DOHH2 (cell line): ENCODE measurements around the gene C1orf53.

Experiments used
- H3F3A ChIP-seq: fragments of 200-600 bp; sonication (generic), shearing (Covaris generic); 2 replicates; pipeline ENCODE4 v1.6.0; 2016; ENCODE audit warnings: antibody characterized with exemption, mild to moderate bottlenecking; ENCODE audit not compliant: control insufficient read depth, insufficient read depth
- H3K27ac ChIP-seq: fragments of 200-600 bp; sonication (generic); 2 replicates; pipeline ENCODE4 v1.5.1; 2014; ENCODE audit warnings: low read depth, mild to moderate bottlenecking, low read length, moderate library complexity
- H3K27me3 ChIP-seq: fragments of 200-600 bp; sonication (generic); 2 replicates; pipeline ENCODE4 v1.6.1; 2014; ENCODE audit warnings: mild to moderate bottlenecking, low read length, mixed read lengths; ENCODE audit not compliant: control insufficient read depth
- H3K36me3 ChIP-seq: fragments of 200-600 bp; sonication (generic); 2 replicates; pipeline ENCODE4 v1.6.1; 2014; ENCODE audit warnings: mild to moderate bottlenecking, low read length, moderate library complexity, mixed read lengths; ENCODE audit not compliant: control insufficient read depth
- H3K4me1 ChIP-seq: fragments of 200-600 bp; sonication (generic); 2 replicates; pipeline ENCODE4 v1.6.1; 2014; ENCODE audit warnings: mild to moderate bottlenecking, low read length, mixed read lengths; ENCODE audit not compliant: control insufficient read depth
- H3K4me2 ChIP-seq: fragments of 200-600 bp; sonication (generic); 2 replicates; pipeline ENCODE4 v1.6.0; 2014; ENCODE audit warnings: mild to moderate bottlenecking, low read length, moderate library complexity
- H3K4me3 ChIP-seq: fragments of 200-600 bp; sonication (generic); 2 replicates; pipeline ENCODE4 v1.5.1; 2014; ENCODE audit warnings: mild to moderate bottlenecking, low read length, mixed read lengths
- H3K79me2 ChIP-seq: fragments of 200-600 bp; sonication (generic); 2 replicates; pipeline ENCODE4 v1.6.1; 2014; ENCODE audit warnings: mild to moderate bottlenecking, low read length, mixed read lengths; ENCODE audit not compliant: control insufficient read depth
- H3K9me2 ChIP-seq: fragments of 200-600 bp; sonication (generic); replicated peaks from 2 replicates; pipeline ENCODE4 v1.6.1; 2014; ENCODE audit warnings: mild to moderate bottlenecking, low read length, mixed read lengths; ENCODE audit not compliant: control insufficient read depth
- H3K9me3 ChIP-seq: fragments of 200-600 bp; sonication (generic); 2 replicates; pipeline ENCODE4 v1.6.1; 2014; ENCODE audit warnings: antibody characterized with exemption, low read length, mixed read lengths; ENCODE audit not compliant: control insufficient read depth, insufficient read depth
- H4K20me1 ChIP-seq: fragments of 200-600 bp; sonication (generic); 2 replicates; pipeline ENCODE4 v1.6.0; 2014; ENCODE audit warnings: low read depth, mild to moderate bottlenecking, antibody characterized with exemption, low read length, moderate library complexity; ENCODE audit not compliant: control insufficient read depth, insufficient read depth
- CTCF ChIP-seq: fragments of 200-600 bp; sonication (generic); IDR thresholded peaks from one replicate; pipeline ENCODE4 v1.5.1; 2014; ENCODE audit warnings: antibody characterized with exemption, mild to moderate bottlenecking, low read depth, low read length; ENCODE audit not compliant: poor library complexity, severe bottlenecking
- EZH2phosphoT487 ChIP-seq: fragments of 200-600 bp; sonication (generic); IDR thresholded peaks from 2 replicates; pipeline ENCODE4 v1.6.1; 2017; ENCODE audit warnings: borderline replicate concordance, mild to moderate bottlenecking, antibody characterized with exemption, low read length, moderate library complexity, mixed read lengths

C1orf53 gene

GRCh38 chr1:197899037-197899436, 3.4 kb upstream of the C1orf53 start:
- Histone ChIP-seq H3K36me3 (peaks cover 3% of the 10 kb centered on the region; the same call in 1 of the 2 replicates), H3K27me3 (no peaks in the 10 kb centered on the region)
- TF ChIP-seq CTCF: no peak
- TF ChIP-seq EZH2phosphoT487: no peak

GRCh38 chr1:197902131-197902453, 338 bp upstream of the C1orf53 start:
- peak overlapping the region; percentile 94 for H3K4me3 ChIP-seq

More at GRCh38 chr1:197899037-197899436, 3.4 kb upstream of the C1orf53 start:
- Histone ChIP-seq H3F3A (no peaks in the 10 kb centered on the region), H4K20me1 (no peaks in the 10 kb centered on the region), H3K4me1 (peaks cover 30% of the 10 kb centered on the region), H3K27ac (no peak overlapping the region), H3K4me3 (no peak overlapping the region), H3K9me2 (no peaks in the 10 kb centered on the region), H3K4me2 (no peak overlapping the region), H3K9me3 (no peaks in the 10 kb centered on the region), H3K79me2 (peaks cover 8% of the 10 kb centered on the region)

GRCh38 chr1:197903196-197903514, 725 bp downstream of the C1orf53 start:
- H3K27ac ChIP-seq: peak overlapping the region; percentile 76
- no peaks in the 10 kb centered on the region for H3K9me2 ChIP-seq
- H3F3A ChIP-seq: 0 out of 2 replicates have a peak, but pooled peaks cover 4% of the 10 kb centered on the region
- peaks cover 3% of the 10 kb centered on the region; the same call in 1 of the 2 replicates for H3K36me3 ChIP-seq
- TF ChIP-seq CTCF (no peak), EZH2phosphoT487 (no peak)
- no peaks in the 10 kb centered on the region for H4K20me1 ChIP-seq
- peak overlapping the region; percentile 94 for H3K4me3 ChIP-seq
- H3K4me2 ChIP-seq: peak overlapping the region; percentile 96
- H3K4me1 ChIP-seq: peaks cover 38% of the 10 kb centered on the region
- H3K79me2 ChIP-seq: peaks cover 8% of the 10 kb centered on the region
- H3K9me3 ChIP-seq: no peaks in the 10 kb centered on the region
- H3K27me3 ChIP-seq: peaks cover 4% of the 10 kb centered on the region; the same call in 1 of the 2 replicates

More at GRCh38 chr1:197902131-197902453, 338 bp upstream of the C1orf53 start:
- Histone ChIP-seq H3K4me1 (peaks cover 38% of the 10 kb centered on the region), H3K36me3 (peaks cover 3% of the 10 kb centered on the region; the same call in 1 of the 2 replicates), H3K9me2 (no peaks in the 10 kb centered on the region), H4K20me1 (no peaks in the 10 kb centered on the region), H3F3A (0 out of 2 replicates have a peak, but pooled peaks cover 4% of the 10 kb centered on the region), H3K27ac (peak overlapping the region; percentile 76), H3K27me3 (no peaks in the 10 kb centered on the region), H3K4me2 (peak overlapping the region; percentile 96), H3K9me3 (no peaks in the 10 kb centered on the region), H3K79me2 (peaks cover 8% of the 10 kb centered on the region)
- no peak for TF ChIP-seq CTCF
- no peak for TF ChIP-seq EZH2phosphoT487
